LNCAP (cell line): ENCODE results near the gene NFE2L1.
A peak's percentile ranks its signal among the peaks of the same experiment; 100 is the strongest.

Experiments
- CTCF ChIP-seq: fragments of 450-650 bp; IDR thresholded peaks from 2 replicates; pipeline ENCODE4 v1.5.1; 2017; ENCODE audit warnings: mild to moderate bottlenecking

NFE2L1 gene

GRCh38 chr17:48074322-48075081 lies 26.3 kb downstream of the NFE2L1 start:
- peak; percentile 82 for TF ChIP-seq CTCF

- no peak for TF ChIP-seq CTCF
These were observed 33.7 kb downstream of the NFE2L1 start for GRCh38 chr17:48081858-48082257.

GRCh38 chr17:48084932-48085331 lies 36.8 kb downstream of the NFE2L1 start:
- no peak for TF ChIP-seq CTCF

GRCh38 chr17:48093341-48094045 lies 45.3 kb downstream of the NFE2L1 start:
- no peak for TF ChIP-seq CTCF

- no peak for TF ChIP-seq CTCF
These were observed 47.5 kb downstream of the NFE2L1 start for GRCh38 chr17:48095611-48096010.

GRCh38 chr17:48100160-48100559 lies 52.0 kb downstream of the NFE2L1 start:
- TF ChIP-seq CTCF = no peak

- TF ChIP-seq CTCF = no peak
These were observed 52.4 kb downstream of the NFE2L1 start for GRCh38 chr17:48100591-48101011.
